ENCODE data around the gene SCO2.

Gene SCO2, protein sequence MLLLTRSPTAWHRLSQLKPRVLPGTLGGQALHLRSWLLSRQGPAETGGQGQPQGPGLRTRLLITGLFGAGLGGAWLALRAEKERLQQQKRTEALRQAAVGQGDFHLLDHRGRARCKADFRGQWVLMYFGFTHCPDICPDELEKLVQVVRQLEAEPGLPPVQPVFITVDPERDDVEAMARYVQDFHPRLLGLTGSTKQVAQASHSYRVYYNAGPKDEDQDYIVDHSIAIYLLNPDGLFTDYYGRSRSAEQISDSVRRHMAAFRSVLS

DNA sequence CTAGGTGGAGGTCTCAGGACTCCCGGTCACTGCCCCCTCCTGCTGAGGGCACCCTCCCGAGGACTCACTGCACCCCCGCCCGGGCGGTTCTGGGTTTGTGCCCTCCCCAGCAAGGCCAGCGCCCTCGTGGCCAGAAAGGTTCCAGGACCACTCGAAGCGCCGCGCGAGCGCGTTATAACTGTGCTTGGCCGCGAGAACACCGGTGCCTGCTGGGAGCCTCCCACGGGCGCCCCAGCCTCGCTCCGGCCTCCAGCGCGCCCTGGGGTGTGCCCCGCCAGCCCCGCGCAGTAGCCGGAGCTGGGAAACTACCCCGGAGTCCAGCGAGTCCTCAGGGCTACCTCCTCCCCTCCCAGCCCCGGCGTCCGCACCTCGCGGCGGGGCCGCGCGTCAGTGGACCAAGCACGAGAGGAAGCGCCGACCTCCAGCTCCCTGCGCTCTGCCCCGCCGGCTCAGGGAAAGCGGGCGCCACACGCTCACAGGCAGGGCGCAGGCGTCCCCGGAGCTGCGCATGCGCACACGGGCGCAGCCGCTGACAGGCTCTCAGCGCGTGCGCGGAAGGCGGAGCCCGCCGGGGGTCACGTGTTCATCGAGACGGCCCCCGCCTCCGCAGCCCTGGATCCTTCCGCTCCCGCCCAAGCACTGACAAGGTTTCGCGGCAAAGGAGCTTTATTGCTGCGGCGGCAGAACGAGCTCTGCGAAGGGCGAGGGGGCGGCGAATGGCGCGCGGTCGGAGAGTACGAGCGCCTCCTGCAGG, at the start of gene SCO2:
TSS of gene SCO2 (minus strand) at position 495 of the 754 bp plus-strand sequence. CDS start 1,187 bp downstream, outside the sequence.
- Mint-ChIP-seq H3K4me3 (peak within 1 kb of the TSS; percentile 85), H3K27ac (ENCODE audit: low read depth) (peak within 1 kb of the TSS; percentile 87), H3K27me3 (no peaks in the 10 kb centered on the region), H3K9me3 (no peaks in the 10 kb centered on the region), H3K4me1 (peaks cover 38% of the 10 kb centered on the region), H3K36me3 (ENCODE audit: insufficient read depth) (peaks cover 44% of the 10 kb centered on the region)
- DNase-seq (ENCODE audit: low spot score in 2 of 2) (peak; percentile 93 to 97), ATAC-seq (replicated peaks; ENCODE audit: extremely low read depth, poor library complexity, severe bottlenecking) (peak; percentile 81)

DNA sequence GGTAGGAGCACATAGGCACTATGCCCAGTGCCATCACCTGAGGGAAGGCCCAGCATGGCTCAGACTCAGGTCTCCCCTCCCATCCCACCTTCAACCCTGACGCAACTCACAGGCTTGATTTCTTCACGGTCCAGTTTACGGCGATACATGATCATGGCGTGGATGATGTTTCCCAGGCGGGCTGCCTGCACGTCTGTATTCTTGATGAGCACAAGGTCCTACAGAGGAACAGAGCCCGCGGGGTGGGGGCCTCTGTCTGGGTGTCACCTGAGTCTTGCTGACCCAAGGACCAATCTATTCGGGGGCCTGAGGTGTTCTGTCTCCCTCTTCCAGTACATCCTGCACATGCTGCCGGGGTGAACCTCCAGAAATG, 49.0 kb upstream of the SCO2 start:
- DNase-seq (ENCODE audit: low spot score in 2 of 2): no peak
- no peak for ATAC-seq (replicated peaks; ENCODE audit: extremely low read depth, poor library complexity, severe bottlenecking)
- H3K27me3 Mint-ChIP-seq: no peaks in the 10 kb centered on the region
- H3K4me1 Mint-ChIP-seq: no peaks in the 10 kb centered on the region
- no peak overlapping the region for H3K27ac Mint-ChIP-seq (ENCODE audit: low read depth)
- no peaks in the 10 kb centered on the region for H3K9me3 Mint-ChIP-seq
- no peak overlapping the region for H3K4me3 Mint-ChIP-seq
- H3K36me3 Mint-ChIP-seq (ENCODE audit: insufficient read depth): peaks cover 10% of the 10 kb centered on the region

DNA sequence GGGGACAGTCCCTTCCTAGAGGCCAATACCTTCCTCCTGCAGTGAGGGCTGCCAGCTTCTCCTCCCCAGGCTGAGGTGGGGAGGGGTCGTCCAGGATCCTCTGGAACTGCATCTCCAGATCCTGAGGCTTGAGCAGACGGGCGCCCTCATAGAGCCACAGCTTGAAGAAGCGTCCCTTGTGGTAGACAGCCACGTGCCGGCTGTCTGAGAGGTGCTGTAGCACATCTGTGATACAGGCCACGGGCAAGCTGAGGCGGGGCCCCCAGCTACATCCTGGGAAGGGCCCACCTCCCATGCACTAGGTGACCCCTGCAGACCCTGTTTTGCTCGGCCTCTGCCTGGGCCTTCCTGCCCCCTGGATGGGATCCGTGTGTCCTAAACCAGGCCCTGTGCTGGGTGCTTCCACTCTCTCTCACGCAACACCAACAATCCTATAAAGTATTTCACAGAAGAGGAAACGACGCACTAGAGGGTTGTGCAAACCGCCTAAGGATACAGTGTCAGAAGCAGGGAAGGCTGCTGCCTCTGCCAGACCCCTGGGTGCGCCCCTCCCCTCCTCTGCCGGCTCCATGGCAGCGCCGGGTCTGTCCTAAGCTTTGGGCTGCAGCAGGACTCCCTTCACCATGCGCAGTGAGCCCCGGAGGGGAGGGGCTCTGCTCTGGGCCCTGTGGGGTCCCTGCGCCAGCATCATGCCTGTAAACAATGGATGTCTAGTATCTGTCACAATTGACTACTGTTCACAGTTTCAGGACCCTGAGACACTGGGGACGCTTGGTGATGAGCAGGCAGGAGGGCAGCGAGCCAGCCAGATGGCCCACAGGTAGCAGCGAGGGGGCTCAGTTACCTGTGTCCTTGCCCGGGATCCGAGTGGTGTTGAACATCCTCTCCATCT, 48.3 kb upstream of the SCO2 start:
- H3K4me1 Mint-ChIP-seq: no peaks in the 10 kb centered on the region
- no peak overlapping the region for H3K27ac Mint-ChIP-seq (ENCODE audit: low read depth)
- H3K4me3 Mint-ChIP-seq: no peak overlapping the region
- H3K9me3 Mint-ChIP-seq: no peaks in the 10 kb centered on the region
- DNase-seq (ENCODE audit: low spot score in 2 of 2) (no peak), ATAC-seq (replicated peaks; ENCODE audit: extremely low read depth, poor library complexity, severe bottlenecking) (no peak)
- H3K27me3 Mint-ChIP-seq: no peaks in the 10 kb centered on the region
- peaks cover 10% of the 10 kb centered on the region for H3K36me3 Mint-ChIP-seq (ENCODE audit: insufficient read depth)

DNA sequence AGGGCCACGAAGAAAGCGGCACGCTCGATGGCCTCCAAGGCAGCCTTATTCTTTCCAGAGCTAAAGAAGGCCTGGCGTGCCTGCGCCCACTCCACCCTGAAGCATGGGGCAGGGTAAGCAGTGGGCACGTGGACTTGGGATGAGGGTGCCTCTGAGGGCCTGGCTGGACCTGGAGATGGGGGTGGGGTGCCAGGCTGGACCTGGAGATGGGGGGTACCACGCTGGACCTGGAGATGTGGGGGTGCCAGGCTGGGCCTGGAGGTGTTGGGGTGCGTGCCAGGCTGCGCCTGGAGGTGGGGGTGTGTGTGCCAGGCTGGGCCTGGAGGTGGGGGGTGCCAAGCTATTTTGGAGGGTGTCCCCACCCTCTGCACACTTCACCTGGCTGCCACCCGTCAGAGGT, 47.6 kb upstream of the SCO2 start:
- Mint-ChIP-seq H3K27ac (ENCODE audit: low read depth) (no peak overlapping the region), H3K36me3 (ENCODE audit: insufficient read depth) (peaks cover 11% of the 10 kb centered on the region), H3K4me3 (no peak overlapping the region), H3K27me3 (no peaks in the 10 kb centered on the region), H3K4me1 (no peaks in the 10 kb centered on the region), H3K9me3 (no peaks in the 10 kb centered on the region)
- ATAC-seq (replicated peaks; ENCODE audit: extremely low read depth, poor library complexity, severe bottlenecking) (no peak), DNase-seq (ENCODE audit: low spot score in 2 of 2) (no peak)

DNA sequence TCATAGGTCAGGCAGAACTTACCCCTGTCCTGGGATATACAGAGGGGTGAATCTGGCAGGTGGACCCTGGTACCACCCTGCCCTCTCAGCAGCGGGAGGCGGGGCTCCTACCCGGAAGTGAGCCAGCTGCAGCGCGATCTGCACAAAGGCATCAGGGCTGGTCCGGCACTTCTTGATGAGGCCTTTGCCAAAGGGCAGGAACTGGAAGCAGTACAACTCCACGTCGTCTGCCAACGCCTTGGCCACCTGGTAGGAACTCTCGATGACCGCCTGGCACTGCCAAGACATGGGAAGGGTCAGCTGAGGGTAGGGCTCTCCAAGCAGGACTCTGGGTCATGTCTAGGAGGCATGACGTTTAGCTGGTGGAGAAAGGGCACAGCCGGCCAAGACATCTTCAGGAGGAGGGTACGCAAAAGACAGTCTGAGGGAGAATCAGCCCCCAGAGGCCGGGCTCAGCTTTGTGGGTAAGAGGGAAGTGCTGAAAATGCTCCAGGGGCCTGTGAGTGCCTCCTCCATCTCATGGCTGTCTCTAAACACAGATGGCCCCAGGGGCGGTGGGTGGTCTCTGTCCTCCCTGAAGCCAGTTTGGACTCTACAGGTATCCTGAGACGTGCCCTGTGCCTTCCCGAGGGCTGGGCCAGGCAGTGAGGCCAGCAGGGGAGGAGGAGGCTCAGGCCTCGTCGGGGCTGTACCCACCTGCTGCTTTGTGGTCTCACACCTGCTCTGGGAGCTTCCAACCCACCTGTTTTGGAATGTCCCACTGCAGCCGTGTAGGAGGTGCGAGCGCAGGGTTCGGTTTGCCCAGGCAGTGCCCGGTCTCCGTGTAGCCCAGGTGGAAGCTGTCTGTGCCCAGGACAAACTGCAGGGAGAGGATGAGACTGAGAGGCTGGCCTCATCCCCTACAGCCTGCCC, 46.1 kb upstream of the SCO2 start:
- Mint-ChIP-seq H3K27ac (ENCODE audit: low read depth) (no peak overlapping the region), H3K4me3 (no peak overlapping the region), H3K27me3 (no peaks in the 10 kb centered on the region), H3K9me3 (no peaks in the 10 kb centered on the region), H3K36me3 (ENCODE audit: insufficient read depth) (peaks cover 9% of the 10 kb centered on the region), H3K4me1 (no peaks in the 10 kb centered on the region)
- DNase-seq (ENCODE audit: low spot score in 2 of 2) (no peak), ATAC-seq (replicated peaks; ENCODE audit: extremely low read depth, poor library complexity, severe bottlenecking) (no peak)

DNA sequence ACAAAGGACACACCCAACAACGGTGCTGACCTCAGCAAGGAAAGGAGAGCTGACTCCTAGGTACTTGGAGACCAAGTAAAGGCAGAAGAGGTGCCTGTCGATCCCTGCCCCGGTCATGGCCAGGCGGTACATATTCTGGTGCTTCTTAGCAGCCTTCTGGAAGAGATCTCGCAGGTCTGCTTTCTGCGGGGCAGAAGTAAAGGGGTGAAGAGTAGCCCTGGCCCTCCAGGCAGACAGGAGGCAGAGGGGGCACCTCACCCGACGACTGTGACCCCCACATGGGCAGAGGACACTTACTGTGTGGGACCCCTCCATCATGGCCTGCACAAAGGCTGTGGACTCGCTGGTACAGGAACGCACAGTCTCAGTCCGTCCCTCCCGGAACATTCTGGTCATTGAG, 45.5 kb upstream of the SCO2 start:
- H3K4me3 Mint-ChIP-seq: no peak overlapping the region
- peaks cover 9% of the 10 kb centered on the region for H3K36me3 Mint-ChIP-seq (ENCODE audit: insufficient read depth)
- H3K27me3 Mint-ChIP-seq: no peaks in the 10 kb centered on the region
- ATAC-seq (replicated peaks; ENCODE audit: extremely low read depth, poor library complexity, severe bottlenecking) (no peak), DNase-seq (ENCODE audit: low spot score in 2 of 2) (no peak)
- H3K27ac Mint-ChIP-seq (ENCODE audit: low read depth): no peak overlapping the region
- H3K4me1 Mint-ChIP-seq: no peaks in the 10 kb centered on the region
- no peaks in the 10 kb centered on the region for H3K9me3 Mint-ChIP-seq

DNA sequence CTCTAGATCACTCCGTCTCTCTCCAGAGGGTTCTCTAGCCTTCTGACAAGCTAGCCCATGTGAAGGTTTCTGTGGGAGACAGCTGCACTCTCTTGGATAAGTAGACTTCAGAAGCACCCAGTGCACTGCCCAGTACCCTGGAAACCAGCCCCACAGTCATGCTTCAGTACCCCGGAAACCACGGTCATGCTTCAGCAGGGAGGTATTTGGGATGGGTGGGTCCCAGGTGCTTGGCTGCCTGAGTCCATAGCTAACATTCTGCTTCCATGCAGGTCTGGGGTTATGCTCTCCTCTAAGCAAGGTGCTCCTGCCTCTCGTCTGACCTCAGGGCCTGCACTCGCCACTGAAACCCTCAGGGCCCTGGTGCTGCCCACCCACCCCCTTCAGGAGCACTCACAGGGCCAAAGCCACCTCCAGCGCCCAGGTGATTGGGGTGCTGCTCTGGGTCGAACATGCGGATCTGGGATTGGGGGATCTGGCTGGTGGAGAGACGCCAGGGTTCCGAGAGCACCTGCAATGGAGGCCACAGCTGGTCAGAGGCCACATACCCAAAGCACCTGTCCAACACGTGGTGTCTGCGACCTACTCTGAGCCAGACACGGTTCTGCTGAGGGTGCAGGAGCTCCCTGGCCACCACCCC, 44.6 kb upstream of the SCO2 start:
- no peak overlapping the region for H3K4me3 Mint-ChIP-seq
- ATAC-seq (replicated peaks; ENCODE audit: extremely low read depth, poor library complexity, severe bottlenecking) (no peak), DNase-seq (ENCODE audit: low spot score in 2 of 2) (no peak)
- H3K36me3 Mint-ChIP-seq (ENCODE audit: insufficient read depth): peaks cover 9% of the 10 kb centered on the region
- H3K27ac Mint-ChIP-seq (ENCODE audit: low read depth): no peak overlapping the region
- H3K4me1 Mint-ChIP-seq: no peaks in the 10 kb centered on the region
- H3K27me3 Mint-ChIP-seq: no peaks in the 10 kb centered on the region
- no peaks in the 10 kb centered on the region for H3K9me3 Mint-ChIP-seq

DNA sequence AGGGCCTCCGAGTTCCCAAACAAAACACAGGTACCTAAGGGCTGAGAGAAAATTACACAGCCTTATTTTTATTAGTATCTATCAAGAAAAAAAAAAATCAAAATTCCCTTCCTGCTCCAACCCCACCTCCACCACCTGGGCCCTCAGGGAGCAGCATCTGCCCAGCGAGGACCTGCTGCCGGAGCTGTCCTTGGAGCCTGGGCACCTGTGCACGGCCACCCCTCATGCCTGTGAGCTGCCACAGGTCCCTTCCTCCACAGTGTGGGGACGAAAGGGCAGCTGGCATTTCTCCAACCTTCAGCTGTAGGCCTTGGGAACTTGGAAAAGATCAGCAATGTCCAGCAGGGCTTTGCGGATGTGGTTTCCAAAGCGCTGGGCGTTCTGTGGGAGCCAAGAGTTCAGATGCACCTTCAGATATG, 43.7 kb upstream of the SCO2 start:
- no peak overlapping the region for H3K4me3 Mint-ChIP-seq
- H3K4me1 Mint-ChIP-seq: no peaks in the 10 kb centered on the region
- H3K36me3 Mint-ChIP-seq (ENCODE audit: insufficient read depth): peaks cover 6% of the 10 kb centered on the region
- no peaks in the 10 kb centered on the region for H3K27me3 Mint-ChIP-seq
- no peak overlapping the region for H3K27ac Mint-ChIP-seq (ENCODE audit: low read depth)
- ATAC-seq (replicated peaks; ENCODE audit: extremely low read depth, poor library complexity, severe bottlenecking) (no peak), DNase-seq (ENCODE audit: low spot score in 2 of 2) (no peak)
- H3K9me3 Mint-ChIP-seq: no peaks in the 10 kb centered on the region

DNA sequence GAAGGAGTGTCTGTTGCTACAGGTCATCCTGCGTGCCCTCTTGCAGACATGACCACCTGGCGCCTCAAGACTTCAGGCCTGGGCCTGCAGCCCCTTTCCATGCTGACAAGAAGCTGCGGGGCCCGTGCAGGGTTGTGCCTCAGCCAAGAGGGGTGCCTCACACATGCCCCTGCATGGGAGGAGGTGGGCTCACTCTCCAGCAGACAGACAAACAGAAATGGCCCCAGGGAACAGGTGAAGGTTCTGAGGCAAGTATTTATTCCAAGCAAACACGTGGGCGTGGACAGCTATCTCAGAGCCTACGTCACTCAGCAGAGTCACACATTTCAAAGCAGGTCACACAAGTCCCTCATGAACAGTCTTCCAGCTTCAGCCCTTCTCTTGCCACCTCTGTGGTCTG, 43.2 kb upstream of the SCO2 start:
- peaks cover 6% of the 10 kb centered on the region for H3K36me3 Mint-ChIP-seq (ENCODE audit: insufficient read depth)
- no peaks in the 10 kb centered on the region for H3K9me3 Mint-ChIP-seq
- H3K4me3 Mint-ChIP-seq: no peak overlapping the region
- DNase-seq (ENCODE audit: low spot score in 2 of 2): no peak
- peaks cover under 1% of the 10 kb centered on the region for H3K4me1 Mint-ChIP-seq
- no peak for ATAC-seq (replicated peaks; ENCODE audit: extremely low read depth, poor library complexity, severe bottlenecking)
- no peaks in the 10 kb centered on the region for H3K27me3 Mint-ChIP-seq
- no peak overlapping the region for H3K27ac Mint-ChIP-seq (ENCODE audit: low read depth)

DNA sequence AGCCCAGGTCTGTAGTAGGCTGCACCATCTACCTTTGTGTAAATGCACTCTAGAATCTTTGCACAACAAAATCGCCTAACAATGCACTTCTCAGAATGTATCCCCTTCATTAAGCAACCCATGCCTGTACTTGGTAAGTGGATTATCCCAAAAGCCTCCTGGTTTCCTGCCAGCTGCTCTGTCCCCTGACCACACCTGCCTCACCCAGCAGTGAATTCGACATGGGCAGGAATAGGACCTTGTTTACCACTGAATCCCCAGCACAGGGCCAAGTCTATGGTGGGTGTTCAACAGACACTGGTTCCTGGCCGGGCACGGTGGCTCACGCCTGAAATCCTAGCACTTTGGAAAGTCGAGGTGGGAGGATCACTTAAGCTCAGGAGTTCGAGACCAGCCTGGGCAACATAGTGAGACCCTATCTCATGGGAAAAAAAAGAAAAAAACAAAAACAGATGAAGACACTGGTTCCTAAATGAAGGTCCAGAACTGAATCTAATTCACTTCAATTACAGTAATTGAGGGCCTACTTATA, 42.4 kb upstream of the SCO2 start:
- H3K36me3 Mint-ChIP-seq (ENCODE audit: insufficient read depth): peaks cover 7% of the 10 kb centered on the region
- no peaks in the 10 kb centered on the region for H3K27me3 Mint-ChIP-seq
- no peaks in the 10 kb centered on the region for H3K9me3 Mint-ChIP-seq
- ATAC-seq (replicated peaks; ENCODE audit: extremely low read depth, poor library complexity, severe bottlenecking) (no peak), DNase-seq (ENCODE audit: low spot score in 2 of 2) (no peak)
- H3K4me3 Mint-ChIP-seq: no peak overlapping the region
- no peak overlapping the region for H3K27ac Mint-ChIP-seq (ENCODE audit: low read depth)
- H3K4me1 Mint-ChIP-seq: peaks cover 9% of the 10 kb centered on the region

DNA sequence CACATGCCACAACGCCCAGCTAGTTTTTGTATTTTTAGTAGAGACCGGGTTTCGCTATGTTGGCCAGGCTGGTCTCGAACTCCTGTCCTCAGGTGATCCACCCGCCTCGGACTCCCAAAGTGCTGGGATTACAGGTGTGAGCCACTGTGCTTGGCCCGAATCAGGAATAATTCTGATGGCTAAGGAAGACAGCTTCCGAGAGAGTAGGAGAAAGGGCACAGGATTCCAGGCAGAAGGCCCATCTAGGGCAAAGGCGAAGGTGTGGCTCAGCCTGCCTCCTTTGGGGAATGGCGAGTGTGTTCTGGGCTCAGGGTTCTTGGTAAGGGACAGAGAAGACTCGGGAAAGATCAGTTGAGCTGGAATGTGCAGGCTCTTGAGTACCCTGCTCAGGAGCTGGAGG, 38.9 kb upstream of the SCO2 start:
- peaks cover 4% of the 10 kb centered on the region for H3K36me3 Mint-ChIP-seq (ENCODE audit: insufficient read depth)
- ATAC-seq (replicated peaks; ENCODE audit: extremely low read depth, poor library complexity, severe bottlenecking): no peak
- peaks cover 24% of the 10 kb centered on the region for H3K4me1 Mint-ChIP-seq
- no peak overlapping the region for H3K4me3 Mint-ChIP-seq
- no peak overlapping the region for H3K27ac Mint-ChIP-seq (ENCODE audit: low read depth)
- H3K9me3 Mint-ChIP-seq: no peaks in the 10 kb centered on the region
- no peak for DNase-seq (ENCODE audit: low spot score in 2 of 2)
- H3K27me3 Mint-ChIP-seq: no peaks in the 10 kb centered on the region

Data from central memory CD8-positive, alpha-beta T cell (primary cell).